CD4-positive, alpha-beta T cell (primary cell): ENCODE measurements around the gene TMEM108. TPM values are rescaled to one million over a fixed set of nuclear protein-coding genes. Genes with fewer than 3 reads are reported as not detected.

ENCODE experiments used
- ATAC-seq: fragments of 200-7000 bp; cut with Tn5 transposase; one replicate; pipeline ENCODE4 v1.10.0; 2022; ENCODE audit warnings: mild to moderate bottlenecking; ENCODE audit not compliant: poor library complexity
- CTCF ChIA-PET: fragments of 350-600 bp; sonication (Branson Sonifier 250); formaldehyde crosslinking; loops from one replicate; lab custom pipeline; 2021; ENCODE audit warnings: antibody characterized with exemption, inconsistent platforms; lab: Charles Lee
- POLR2A ChIA-PET: fragments of 350-600 bp; sonication (Branson Sonifier 250); formaldehyde crosslinking; loops from one replicate; lab custom pipeline; 2021; ENCODE audit warnings: antibody characterized with exemption, inconsistent platforms; lab: Charles Lee
- DNase-seq, 14 experiments: peaks; one replicate each; pipeline ENCODE4 v3.0.0-alpha.2; 2013 to 2020; ENCODE audit warnings: mixed read lengths in 2 of 14
- H3K27ac ChIP-seq, 2 donors: one replicate each; pipeline versions ENCODE4 v1.5.1 to v1.7.0; 2013; ENCODE audit warnings: low read length in 2 of 2, low read depth in 1 of 2, mild to moderate bottlenecking in 1 of 2
- H3K27me3 ChIP-seq, 2 experiments: 1 replicate in 1 of 2; 2 replicates in 1 of 2; pipeline versions ENCODE4 v1.6.1 to v1.7.0; 2013; ENCODE audit warnings: low read length in 2 of 2, control low read depth in 1 of 2, mild to moderate bottlenecking in 1 of 2, moderate library complexity in 1 of 2; ENCODE audit not compliant: insufficient read depth in 2 of 2, control insufficient read depth in 1 of 2
- H3K36me3 ChIP-seq: one replicate; pipeline ENCODE4 v1.6.1; 2013; ENCODE audit warnings: low read length, control low read depth; ENCODE audit not compliant: insufficient read depth
- H3K4me1 ChIP-seq: one replicate; pipeline ENCODE4 v1.6.1; 2013; ENCODE audit warnings: low read length, control low read depth; ENCODE audit not compliant: insufficient read depth
- H3K4me3 ChIP-seq: one replicate; pipeline ENCODE4 v1.5.1; 2013; ENCODE audit warnings: mild to moderate bottlenecking, low read length, moderate library complexity
- H3K9me3 ChIP-seq, 2 experiments: 1 replicate in 1 of 2; 2 replicates in 1 of 2; pipeline versions ENCODE4 v1.6.1 to v1.7.0; 2013; ENCODE audit warnings: low read length in 2 of 2, mild to moderate bottlenecking in 2 of 2, control low read depth in 1 of 2, moderate library complexity in 1 of 2; ENCODE audit not compliant: control insufficient read depth in 1 of 2, insufficient read depth in 1 of 2
- H3K27ac Mint-ChIP-seq: one replicate; pipeline ENCODE4 v1.8.0; 2020; ENCODE audit warnings: mixed read lengths
- H3K27me3 Mint-ChIP-seq: one replicate; pipeline ENCODE4 v1.8.0; 2021; ENCODE audit warnings: mixed read lengths
- H3K36me3 Mint-ChIP-seq: one replicate; pipeline ENCODE4 v1.8.0; 2021; ENCODE audit warnings: low read depth, mixed read lengths
- H3K4me1 Mint-ChIP-seq: one replicate; pipeline ENCODE4 v1.8.0; 2021; ENCODE audit warnings: low read depth, mixed read lengths
- H3K4me3 Mint-ChIP-seq: one replicate; pipeline ENCODE4 v1.8.0; 2020; ENCODE audit warnings: mild to moderate bottlenecking, mixed read lengths
- H3K9me3 Mint-ChIP-seq: one replicate; pipeline ENCODE4 v1.8.0; 2020; ENCODE audit warnings: mixed read lengths
- CTCF ChIP-seq: fragments of 200-600 bp; IDR thresholded peaks from one replicate; pipeline ENCODE4 v1.8.0; 2022; ENCODE audit warnings: antibody characterized with exemption, mild to moderate bottlenecking
- intact Hi-C, 2 experiments: fragments of 100-400 bp; cut with DNase I in 1 of 2; cut with micrococcal nuclease in 1 of 2; formaldehyde crosslinking; loops; one replicate each; pipeline versions ENCODE4 v1.15.1 to v1.9.0; 2023 to 2025; cut with DNase I, micrococcal nuclease
- total RNA-seq, 174 experiments: library from RNA in 2 of 174; stranded (reverse) in 2 of 174; gene quantifications; one replicate each; pipeline ENCODE4 v1.2.3 and lab custom pipeline; 2021 to 2026

The TMEM108 gene
- total RNA-seq, 2 experiments from 2014 or later: not detected

- Mint-ChIP-seq H3K27me3 (peaks cover 5% of the 10 kb centered on the region), H3K4me1 (no peaks in the 10 kb centered on the region)
Observed at GRCh38 chr3:133404920-133405319, 366.7 kb downstream of the TMEM108 start.

GRCh38 chr3:133408366-133408765, 370.2 kb downstream of the TMEM108 start:
- POLR2A ChIA-PET: no interaction called here
- Mint-ChIP-seq H3K4me3 (no peak overlapping the region), H3K4me1 (peaks cover 7% of the 10 kb centered on the region), H3K36me3 (no peaks in the 10 kb centered on the region), H3K9me3 (no peaks in the 10 kb centered on the region), H3K27ac (no peak overlapping the region), H3K27me3 (peaks cover 5% of the 10 kb centered on the region)
- DNase-seq (no peak), ATAC-seq (no peak)
- CTCF ChIA-PET: no interaction called here
- H3K9me3 ChIP-seq: no peaks in the 10 kb centered on the region
- no peak overlapping the region for H3K4me3 ChIP-seq
- no peaks in the 10 kb centered on the region for H3K4me1 ChIP-seq
- no peaks in the 10 kb centered on the region for H3K36me3 ChIP-seq
- no peak overlapping the region for H3K27ac ChIP-seq
- peaks cover 0 to 2% of the 10 kb centered on the region in 2 experiments for H3K27me3 ChIP-seq
- intact Hi-C loops: no loop called here
- no peak for TF ChIP-seq CTCF

More at GRCh38 chr3:133404920-133405319, 366.7 kb downstream of the TMEM108 start:
- H3K27ac ChIP-seq: no peak overlapping the region
- no peaks in the 10 kb centered on the region for H3K9me3 Mint-ChIP-seq
- peaks cover 0 to 2% of the 10 kb centered on the region in 2 experiments for H3K27me3 ChIP-seq
- CTCF ChIA-PET: no interaction called here
- no peaks in the 10 kb centered on the region for H3K36me3 Mint-ChIP-seq
- no peak overlapping the region for H3K4me3 Mint-ChIP-seq
- DNase-seq (no peak), ATAC-seq (no peak)
- H3K4me3 ChIP-seq: no peak overlapping the region
- H3K9me3 ChIP-seq: no peaks in the 10 kb centered on the region
- no peaks in the 10 kb centered on the region for H3K4me1 ChIP-seq
- no peak for TF ChIP-seq CTCF
- H3K27ac Mint-ChIP-seq: no peak overlapping the region
- intact Hi-C loops: no loop called here
- no peaks in the 10 kb centered on the region for H3K36me3 ChIP-seq
- POLR2A ChIA-PET: no interaction called here

- Mint-ChIP-seq H3K27ac (no peak overlapping the region), H3K27me3 (peaks cover 5% of the 10 kb centered on the region), H3K36me3 (no peaks in the 10 kb centered on the region), H3K4me3 (no peak overlapping the region), H3K4me1 (peaks cover 10% of the 10 kb centered on the region), H3K9me3 (no peaks in the 10 kb centered on the region)
- H3K36me3 ChIP-seq: no peaks in the 10 kb centered on the region
- DNase-seq (no peak), ATAC-seq (no peak)
- no peaks in the 10 kb centered on the region for H3K4me1 ChIP-seq
- POLR2A ChIA-PET: no interaction called here
- CTCF ChIA-PET: no interaction called here
- no peak for TF ChIP-seq CTCF
- no peaks in the 10 kb centered on the region for H3K9me3 ChIP-seq
- no peak overlapping the region for H3K4me3 ChIP-seq
- H3K27ac ChIP-seq: no peak overlapping the region
- H3K27me3 ChIP-seq: peaks cover 0 to 2% of the 10 kb centered on the region in 2 experiments
- intact Hi-C loops: no loop called here
Observed at GRCh38 chr3:133408961-133409360, 370.8 kb downstream of the TMEM108 start.
